CD4-positive, alpha-beta T cell treated with Interleukin-12 subunit alpha and Interleukin-12 subunit beta, for 1 hour (primary cell): ENCODE data around the gene ABT1.

ENCODE experiments used
- DNase-seq: peaks from one replicate; pipeline ENCODE4 v3.0.0-alpha.2; 2020

The ABT1 gene

GRCh38 chr6:26575494-26575939, 21.2 kb upstream of the ABT1 start:
- no peak for DNase-seq

- no peak for DNase-seq
Observed at GRCh38 chr6:26576407-26576843, 20.3 kb upstream of the ABT1 start.

- peak; percentile 75 for DNase-seq
Observed at GRCh38 chr6:26576929-26577719, 19.6 kb upstream of the ABT1 start.

- DNase-seq, result no peak
Observed at GRCh38 chr6:26577720-26578072, 19.1 kb upstream of the ABT1 start.

GRCh38 chr6:26578279-26578678, 18.5 kb upstream of the ABT1 start:
- DNase-seq, result no peak

GRCh38 chr6:26578741-26579140, 18.0 kb upstream of the ABT1 start:
- no peak for DNase-seq

GRCh38 chr6:26581164-26581915, 15.4 kb upstream of the ABT1 start:
- DNase-seq, result no peak

- DNase-seq, result no peak
Observed at GRCh38 chr6:26588965-26589364, 7.8 kb upstream of the ABT1 start.

GRCh38 chr6:26592649-26593048, 4.1 kb upstream of the ABT1 start:
- no peak for DNase-seq

- no peak for DNase-seq
Observed at GRCh38 chr6:26593278-26594130, 3.2 kb upstream of the ABT1 start.

GRCh38 chr6:26594131-26594498, 2.6 kb upstream of the ABT1 start:
- DNase-seq, result no peak

GRCh38 chr6:26594730-26595632, 1.8 kb upstream of the ABT1 start:
- peak; percentile 36 for DNase-seq

- DNase-seq, result peak; percentile 87
Observed at GRCh38 chr6:26595669-26596269, 984 bp upstream of the ABT1 start.

- DNase-seq, result no peak
Observed at GRCh38 chr6:26597389-26597766, 625 bp downstream of the ABT1 start.

- DNase-seq, result no peak
Observed at GRCh38 chr6:26597821-26598220, 1.1 kb downstream of the ABT1 start.

GRCh38 chr6:26598267-26598666, 1.5 kb downstream of the ABT1 start:
- no peak for DNase-seq

GRCh38 chr6:26599134-26599533, 2.4 kb downstream of the ABT1 start:
- no peak for DNase-seq

- DNase-seq, result no peak
Observed at GRCh38 chr6:26599591-26599990, 2.8 kb downstream of the ABT1 start.

GRCh38 chr6:26600759-26601158, 4.0 kb downstream of the ABT1 start:
- no peak for DNase-seq

- DNase-seq, result no peak
Observed at GRCh38 chr6:26602262-26602661, 5.5 kb downstream of the ABT1 start.

- no peak for DNase-seq
Observed at GRCh38 chr6:26604026-26604425, 7.3 kb downstream of the ABT1 start.

- no peak for DNase-seq
Observed at GRCh38 chr6:26604797-26605196, 8.0 kb downstream of the ABT1 start.
